OCI-LY1 (cell line): ENCODE measurements around the gene MCFD2.

Source experiments
- H2AFZ ChIP-seq: fragments of 200-600 bp; sonication (generic), shearing (Covaris generic); 2 replicates; pipeline ENCODE4 v1.6.0; 2014; ENCODE audit warnings: antibody characterized with exemption, mild to moderate bottlenecking, low read length
- H3F3A ChIP-seq: fragments of 200-600 bp; sonication (generic), shearing (Covaris generic); 2 replicates; pipeline ENCODE4 v1.6.0; 2014; ENCODE audit warnings: mild to moderate bottlenecking, antibody characterized with exemption, low read length, moderate library complexity; ENCODE audit not compliant: insufficient read depth
- H3K27ac ChIP-seq: fragments of 200-600 bp; sonication (generic); 2 replicates; pipeline ENCODE4 v1.5.1; 2014; ENCODE audit warnings: low read length, mixed run types, mild to moderate bottlenecking, low read depth; ENCODE audit not compliant: poor library complexity, severe bottlenecking
- H3K27me3 ChIP-seq: fragments of 200-600 bp; sonication (generic); 2 replicates; pipeline ENCODE4 v1.6.0; 2014; ENCODE audit warnings: antibody characterized with exemption, mild to moderate bottlenecking, low read length, moderate library complexity; ENCODE audit not compliant: insufficient read depth
- H3K36me3 ChIP-seq: fragments of 200-600 bp; sonication (generic); 2 replicates; pipeline ENCODE4 v1.6.1; 2014; ENCODE audit warnings: mild to moderate bottlenecking, antibody characterized with exemption, low read length, moderate library complexity, mixed read lengths; ENCODE audit not compliant: insufficient read depth
- H3K4me1 ChIP-seq: fragments of 200-600 bp; sonication (generic); 2 replicates; pipeline ENCODE4 v1.5.1; 2014; ENCODE audit warnings: mild to moderate bottlenecking, low read length, moderate library complexity; ENCODE audit not compliant: insufficient read depth, severe bottlenecking
- H3K4me2 ChIP-seq: fragments of 200-600 bp; sonication (generic), shearing (Covaris generic); 2 replicates; pipeline ENCODE4 v1.6.1; 2014; ENCODE audit warnings: low read length
- H3K4me3 ChIP-seq: fragments of 200-600 bp; sonication (generic); 2 replicates; pipeline ENCODE4 v1.5.1; 2014; ENCODE audit warnings: low read length, low read depth, mild to moderate bottlenecking, mixed read lengths; ENCODE audit not compliant: poor library complexity, severe bottlenecking
- H3K79me2 ChIP-seq: fragments of 200-600 bp; shearing (Covaris generic); 2 replicates; pipeline ENCODE4 v1.6.1; 2016; ENCODE audit warnings: mixed run types, low read length, mixed read lengths; ENCODE audit not compliant: insufficient read depth
- H3K9ac ChIP-seq: fragments of 200-600 bp; sonication (generic), shearing (Covaris generic); 2 replicates; pipeline ENCODE4 v1.6.1; 2014; ENCODE audit warnings: mild to moderate bottlenecking, low read length, mixed read lengths
- H3K9me2 ChIP-seq: fragments of 200-600 bp; sonication (generic), shearing (Covaris generic); 2 replicates; pipeline ENCODE4 v1.6.1; 2014; ENCODE audit warnings: low read depth, mild to moderate bottlenecking, low read length, mixed read lengths
- H3K9me3 ChIP-seq: fragments of 200-600 bp; shearing (Covaris generic); 2 replicates; pipeline ENCODE4 v1.6.1; 2014; ENCODE audit warnings: low read length, mixed read lengths
- H4K20me1 ChIP-seq: fragments of 200-600 bp; sonication (generic), shearing (Covaris generic); 2 replicates; pipeline ENCODE4 v1.6.0; 2016; ENCODE audit warnings: mild to moderate bottlenecking, low read length; ENCODE audit not compliant: insufficient read depth
- CTCF ChIP-seq: fragments of 200-600 bp; sonication (generic), shearing (Covaris generic); IDR thresholded peaks from 2 replicates; pipeline ENCODE4 v1.5.1; 2017; ENCODE audit warnings: mild to moderate bottlenecking, antibody characterized with exemption, low read length, moderate library complexity, mixed read lengths
- EZH2 ChIP-seq: fragments of 200-600 bp; sonication (generic), shearing (Covaris generic); IDR thresholded peaks from 2 replicates; pipeline ENCODE4 v1.8.0; 2017; ENCODE audit warnings: borderline replicate concordance, mixed run types, mild to moderate bottlenecking, antibody characterized with exemption, low read length, moderate library complexity, mixed read lengths

Gene MCFD2

DNA sequence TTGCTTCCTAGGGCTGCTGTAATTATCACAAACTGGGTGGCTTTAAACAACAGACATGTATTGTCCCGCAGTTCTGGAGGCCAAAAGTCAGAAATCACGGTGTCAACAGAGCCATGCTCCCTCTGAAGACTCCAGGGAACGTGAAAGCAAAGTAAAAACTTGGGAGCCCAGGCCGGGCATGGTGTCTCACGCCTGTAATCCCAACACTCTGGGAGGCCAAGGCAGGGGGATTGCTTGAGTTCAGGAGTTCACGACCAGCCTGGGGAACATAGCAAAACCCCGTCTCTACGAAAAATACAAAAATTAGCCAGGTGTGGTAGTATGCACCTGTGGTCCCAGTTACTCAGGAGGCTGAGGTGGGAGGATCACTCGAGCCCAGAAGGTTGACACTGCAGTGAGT, 63.5 kb downstream of the MCFD2 start:
- Histone ChIP-seq H3K36me3 (no peaks in the 10 kb centered on the region), H4K20me1 (no peaks in the 10 kb centered on the region), H3K79me2 (no peaks in the 10 kb centered on the region), H3K4me1 (no peaks in the 10 kb centered on the region), H3K9me3 (no peaks in the 10 kb centered on the region), H3K9ac (no peak overlapping the region), H3K27ac (no peak overlapping the region), H2AFZ (no peak overlapping the region), H3K4me2 (no peak overlapping the region), H3K27me3 (peaks cover 6% of the 10 kb centered on the region; the same call in 1 of the 2 replicates), H3K9me2 (no peaks in the 10 kb centered on the region), H3F3A (no peaks in the 10 kb centered on the region), H3K4me3 (no peak overlapping the region)
- TF ChIP-seq CTCF = no peak
- TF ChIP-seq EZH2 = no peak
